Keratinocyte (primary cell): ENCODE results near the gene TRIP6. TPM values are rescaled to one million over a fixed set of nuclear protein-coding genes. Genes with fewer than 3 reads are reported as not detected.

Experiments
- DNase-seq: peaks from one replicate; pipeline ENCODE4 v3.0.0-alpha.2; 2011; ENCODE audit warnings: low read depth, missing footprints, low spot score
- FAIRE-seq: peaks from 2 replicates; lab custom pipeline; 2011; peaks lifted over from hg19 to GRCh38; lab: Jason Lieb, UNC
- H2AFZ ChIP-seq: 2 replicates; pipeline ENCODE4 v1.6.0; 2012; ENCODE audit warnings: low read length, control low read depth, inconsistent platforms; ENCODE audit not compliant: control insufficient read depth
- H3K27ac ChIP-seq: 2 replicates; pipeline ENCODE4 v1.5.1; 2011; ENCODE audit warnings: low read length; ENCODE audit not compliant: control insufficient read depth, insufficient read depth
- H3K27me3 ChIP-seq: 3 replicates; pipeline ENCODE4 v1.6.0; 2011; ENCODE audit warnings: low read length; ENCODE audit not compliant: control insufficient read depth, insufficient read depth; ENCODE audit errors: extremely low read depth
- H3K36me3 ChIP-seq, 2 experiments: 2 replicates in 1 of 2; 3 replicates in 1 of 2; pipeline ENCODE4 v1.5.1; 2011; ENCODE audit warnings: low read length in 2 of 2, mild to moderate bottlenecking in 1 of 2; ENCODE audit not compliant: control insufficient read depth in 2 of 2, insufficient read depth in 2 of 2; ENCODE audit errors: extremely low read depth in 1 of 2
- H3K4me1 ChIP-seq: 3 replicates; pipeline ENCODE4 v1.5.1; 2011; ENCODE audit warnings: low read length; ENCODE audit not compliant: control insufficient read depth, insufficient read depth; ENCODE audit errors: extremely low read depth
- H3K4me2 ChIP-seq: 3 replicates; pipeline ENCODE4 v1.6.0; 2011; ENCODE audit warnings: low read depth, low read length; ENCODE audit not compliant: control insufficient read depth, insufficient read depth; ENCODE audit errors: extremely low read depth
- H3K4me3 ChIP-seq, 3 experiments: fragments of 200-600 bp in 1 of 3; sonication (generic) in 1 of 3; 2 replicates in 2 of 3; 3 replicates in 1 of 3; pipeline ENCODE4 v1.5.1; 2011 to 2016; ENCODE audit warnings: low read length in 3 of 3, mild to moderate bottlenecking in 3 of 3, control low read depth in 2 of 3, inconsistent platforms in 1 of 3, low read depth in 1 of 3, mixed read lengths in 1 of 3, mixed run types in 1 of 3, moderate library complexity in 1 of 3; ENCODE audit not compliant: control insufficient read depth in 2 of 3, insufficient read depth in 2 of 3; ENCODE audit errors: extremely low read depth in 1 of 3
- H3K79me2 ChIP-seq: 2 replicates; pipeline ENCODE4 v1.6.0; 2012; ENCODE audit warnings: low read length; ENCODE audit not compliant: control insufficient read depth, insufficient read depth
- H3K9ac ChIP-seq: 3 replicates; pipeline ENCODE4 v1.6.0; 2011; ENCODE audit warnings: low read length; ENCODE audit not compliant: control insufficient read depth, insufficient read depth; ENCODE audit errors: extremely low read depth
- H3K9me1 ChIP-seq: 3 replicates; pipeline ENCODE4 v1.6.0; 2011; ENCODE audit warnings: low read length; ENCODE audit not compliant: control insufficient read depth, insufficient read depth; ENCODE audit errors: extremely low read depth
- H3K9me3 ChIP-seq: 2 replicates; pipeline ENCODE4 v1.5.1; 2012; ENCODE audit warnings: low read depth, low read length; ENCODE audit not compliant: control insufficient read depth
- H4K20me1 ChIP-seq: 3 replicates; pipeline ENCODE4 v1.6.0; 2011; ENCODE audit warnings: low read length; ENCODE audit not compliant: control insufficient read depth, insufficient read depth; ENCODE audit errors: extremely low read depth
- CTCF ChIP-seq, 3 experiments: IDR thresholded peaks in 1 of 3; conservative IDR thresholded peaks in 1 of 3; optimal IDR thresholded peaks in 1 of 3; 2 replicates in 2 of 3; 3 replicates in 1 of 3; pipeline versions ENCODE3 to v1.5.1; 2011; ENCODE audit warnings: low read length in 3 of 3, mild to moderate bottlenecking in 3 of 3, moderate library complexity in 2 of 3, control low read depth in 1 of 3, inconsistent platforms in 1 of 3; ENCODE audit not compliant: insufficient read depth in 2 of 3; ENCODE audit errors: extremely low read depth in 1 of 3
- EZH2 ChIP-seq: IDR thresholded peaks from one replicate; pipeline ENCODE4 v1.6.1; 2012; ENCODE audit warnings: inconsistent platforms, mild to moderate bottlenecking, low read length, moderate library complexity
- dilution Hi-C: fragments of 300-500 bp; cut with MboI; formaldehyde crosslinking; loops from one replicate; pipeline ENCODE4 v1.7.0; 2020; ENCODE audit warnings: low sequenced_read_pairs; ENCODE audit not compliant: extremely low pct_ligation_motif_present
- polyA plus RNA-seq, 5 experiments: library from polyadenylated mRNA; depleted of rRNA in 3 of 5; stranded (reverse) in 3 of 5; stranded (forward) in 1 of 5; unstranded in 1 of 5; fragments of >200 nt; gene quantifications; 1 replicate in 1 of 5; 2 replicates in 3 of 5; 3 replicates in 1 of 5; pipeline versions ENCODE4 v1.2.1 to v1.2.3, GENCODE V29; 2011 to 2012; ENCODE audit warnings: missing spikeins in 2 of 5, low read depth in 1 of 5, low replicate concordance in 1 of 5

Gene TRIP6
- polyA plus RNA-seq, 1 donor (not counting 4 experiments of a cell fraction or from before 2014, with no cell fraction given), result 83.8 TPM

DNA sequence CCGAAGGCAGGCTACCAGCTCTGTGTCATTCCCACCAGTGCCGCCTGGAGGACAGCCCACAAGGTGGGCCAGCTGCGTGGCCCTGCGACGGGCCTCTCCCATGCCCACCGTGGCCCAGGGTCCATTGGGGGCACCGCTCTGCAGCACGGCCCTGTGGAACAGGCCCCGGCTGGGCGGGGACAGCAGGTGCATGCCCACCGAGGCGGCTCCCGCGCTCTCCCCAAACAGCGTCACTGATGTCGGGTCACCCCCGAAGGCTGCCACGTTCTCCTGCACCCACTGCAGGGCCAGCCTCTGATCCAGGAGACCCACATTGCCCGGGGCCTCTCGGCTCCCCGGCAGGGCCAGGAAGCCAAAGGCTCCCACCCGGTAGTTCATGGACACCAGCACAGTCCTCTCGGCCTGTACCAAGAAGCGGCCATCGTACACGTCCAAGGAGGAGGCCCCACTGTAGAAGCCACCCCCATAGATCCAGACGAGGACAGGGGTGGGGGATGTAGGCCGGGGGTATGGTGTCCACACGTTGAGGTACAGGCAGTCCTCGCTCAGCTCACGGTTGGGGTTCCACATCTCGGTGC, 26.2 kb downstream of the TRIP6 start:
- Histone ChIP-seq H2AFZ (no peak overlapping the region), H3K36me3 (peaks cover under 1 to 4% of the 10 kb centered on the region in 2 experiments), H3K27me3 (peaks cover 39% of the 10 kb centered on the region), H3K4me2 (no peak overlapping the region), H3K79me2 (peaks cover 10% of the 10 kb centered on the region), H3K4me1 (peaks cover 30% of the 10 kb centered on the region), H3K9me1 (no peaks in the 10 kb centered on the region), H3K27ac (no peak overlapping the region), H4K20me1 (peaks cover 2% of the 10 kb centered on the region), H3K9ac (no peak overlapping the region), H3K9me3 (no peaks in the 10 kb centered on the region), H3K4me3 (no peak overlapping the region)
- TF ChIP-seq CTCF (optimal IDR thresholded peaks at IDR 0.05 in 1 of 3, IDR thresholded peaks at IDR 0.05 in 1 of 3, conservative IDR thresholded peaks at IDR 0.05 in 1 of 3; ENCODE audit: extremely low read depth in 1 of 3, insufficient read depth in 2 of 3, low read length in 3 of 3) (no peak), EZH2 (no peak)
- no peak for FAIRE-seq
- dilution Hi-C loops, result no loop called here
- no peak for DNase-seq

DNA sequence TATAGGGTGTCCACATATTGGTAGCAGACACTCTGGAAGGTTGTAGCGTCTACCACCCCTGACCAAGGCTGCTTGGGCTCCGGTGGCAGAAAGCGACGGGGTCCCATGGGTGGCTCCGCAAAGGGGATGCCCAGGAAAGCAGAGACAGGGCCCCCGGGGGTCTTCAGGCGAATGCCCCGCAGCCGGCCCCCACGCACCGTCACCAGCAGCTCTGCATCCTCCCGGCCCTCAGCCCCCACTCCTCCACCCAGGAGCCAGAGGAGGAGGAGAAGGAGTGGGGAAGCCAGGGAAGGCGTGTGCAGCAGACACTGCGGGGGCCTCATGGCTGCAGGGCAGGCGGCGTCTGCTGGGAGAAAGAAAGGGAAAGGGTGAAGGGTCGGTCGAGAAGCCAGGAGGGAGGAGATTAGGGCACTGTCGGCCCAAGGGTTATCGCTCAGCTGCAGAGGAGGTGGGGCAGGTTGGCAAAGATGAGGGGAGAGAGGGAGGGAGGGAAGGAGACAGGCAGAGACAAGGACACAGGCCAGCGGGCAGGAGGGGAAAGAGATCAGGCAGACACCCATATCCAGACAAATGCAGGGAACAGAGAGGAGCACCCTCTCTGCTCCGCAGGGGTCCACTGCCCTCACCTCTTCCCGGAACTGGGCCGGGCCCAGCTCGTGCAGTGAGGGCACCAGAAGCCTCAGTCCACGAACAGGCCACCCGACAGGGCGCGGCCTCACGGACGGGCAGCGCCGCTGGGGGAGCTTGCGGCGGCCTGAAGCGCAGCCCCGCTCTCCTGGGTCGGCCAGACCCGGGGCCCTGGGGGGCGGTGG, 26.9 kb downstream of the TRIP6 start:
- no peak overlapping the region for H3K9ac ChIP-seq
- no peak for TF ChIP-seq CTCF (optimal IDR thresholded peaks at IDR 0.05 in 1 of 3, IDR thresholded peaks at IDR 0.05 in 1 of 3, conservative IDR thresholded peaks at IDR 0.05 in 1 of 3; ENCODE audit: extremely low read depth in 1 of 3, insufficient read depth in 2 of 3, low read length in 3 of 3)
- TF ChIP-seq EZH2, result no peak
- H2AFZ ChIP-seq, result no peak overlapping the region
- H3K4me1 ChIP-seq, result peaks cover 26% of the 10 kb centered on the region
- FAIRE-seq (no peak), DNase-seq (no peak)
- H3K4me2 ChIP-seq, result no peak overlapping the region
- H3K9me1 ChIP-seq, result no peaks in the 10 kb centered on the region
- dilution Hi-C loops, result no loop called here
- H3K27ac ChIP-seq, result no peak overlapping the region
- H3K4me3 ChIP-seq, result no peak overlapping the region
- H3K27me3 ChIP-seq, result peaks cover 39% of the 10 kb centered on the region
- H3K9me3 ChIP-seq, result no peaks in the 10 kb centered on the region
- H3K79me2 ChIP-seq, result peaks cover 3% of the 10 kb centered on the region
- no peaks in the 10 kb centered on the region for H3K36me3 ChIP-seq
- no peaks in the 10 kb centered on the region for H4K20me1 ChIP-seq
